HepG2 (cell line): ENCODE measurements around the gene MVP. TPM values are rescaled to one million over a fixed set of nuclear protein-coding genes. Genes with fewer than 3 reads are reported as not detected.

ENCODE experiments used
- CBX5 ChIP-seq: sonication (generic); formaldehyde crosslinking; IDR thresholded peaks from 2 replicates; pipeline ENCODE4 v1.4.0; 2020; ENCODE audit warnings: missing genetic modification reagents, borderline replicate concordance
- HNRNPH1 ChIP-seq: fragments of 200-400 bp; formaldehyde crosslinking; optimal IDR thresholded peaks from 2 replicates; pipeline ENCODE3; 2017; ENCODE audit warnings: mild to moderate bottlenecking, low read depth, low read length
- MAF1 ChIP-seq: sonication (generic); formaldehyde crosslinking; IDR thresholded peaks from 2 replicates; pipeline ENCODE4 v1.5.0; 2020; ENCODE audit warnings: missing genetic modification reagents, borderline replicate concordance
- NFKB2 ChIP-seq: sonication (generic); formaldehyde crosslinking; IDR thresholded peaks from 2 replicates; pipeline ENCODE4 v1.4.0; 2020; ENCODE audit warnings: missing genetic modification reagents, borderline replicate concordance
- NR1H2 ChIP-seq: sonication (generic); formaldehyde crosslinking; IDR thresholded peaks from 2 replicates; pipeline ENCODE4 v1.8.1; 2022; ENCODE audit warnings: low read depth, missing genetic modification reagents, borderline replicate concordance
- RBFOX2 ChIP-seq: fragments of 200-400 bp; formaldehyde crosslinking; IDR thresholded peaks from 2 replicates; pipeline ENCODE4 v1.6.1; 2017; ENCODE audit warnings: low read depth, mild to moderate bottlenecking, low read length
- RFX3 ChIP-seq: IDR thresholded peaks from 2 replicates; pipeline ENCODE4 v1.6.1; 2016; ENCODE audit warnings: missing biosample characterization, missing genetic modification reagents
- SOX13 ChIP-seq, 3 experiments: fragments of 450-650 bp in 1 of 3; sonication (generic) in 1 of 3; formaldehyde crosslinking in 1 of 3; IDR thresholded peaks in 2 of 3; conservative IDR thresholded peaks in 1 of 3; 2 replicates each; pipeline versions ENCODE4 v1.5.0 to v1.6.1; 2016 to 2020; ENCODE audit warnings: antibody characterized with exemption in 1 of 3, mild to moderate bottlenecking in 1 of 3, missing compliant biosample characterization in 1 of 3, missing genetic modification reagents in 1 of 3, moderate library complexity in 1 of 3
- ZNF121 ChIP-seq: sonication (generic); formaldehyde crosslinking; IDR thresholded peaks from 2 replicates; pipeline ENCODE4 v1.5.0; 2020; ENCODE audit warnings: mild to moderate bottlenecking, missing genetic modification reagents
- ZNF577 ChIP-seq: sonication (generic); formaldehyde crosslinking; IDR thresholded peaks from 2 replicates; pipeline ENCODE4 v1.4.0; 2020; ENCODE audit warnings: mild to moderate bottlenecking, low read depth, missing genetic modification reagents, borderline replicate concordance
- ZNF670 ChIP-seq: sonication (generic); formaldehyde crosslinking; IDR thresholded peaks from 2 replicates; pipeline ENCODE4 v1.8.0; 2022; ENCODE audit warnings: mild to moderate bottlenecking, missing genetic modification reagents, borderline replicate concordance
- polyA plus RNA-seq, 8 experiments: library from polyadenylated mRNA; depleted of rRNA in 3 of 8; stranded (reverse) in 7 of 8; unstranded in 1 of 8; fragments of >200 nt; fragmentation: Illumina TruSeq in 4 of 8; extraction: Trizol in 4 of 8; gene quantifications; 2 replicates each; pipeline versions ENCODE4 v1.2.1 to v1.2.3, GENCODE V29; 2011 to 2016; ENCODE audit warnings: low read depth in 4 of 8, missing spikeins in 1 of 8, mixed read lengths in 1 of 8; ENCODE audit not compliant: insufficient read depth in 1 of 8
- total RNA-seq, 5 experiments: library from RNA; depleted of rRNA; stranded (reverse); fragments of >200 nt; fragmentation: Illumina TruSeq; extraction: Trizol; gene quantifications; 2 replicates each; pipeline ENCODE4 v1.2.3, GENCODE V29; 2016; ENCODE audit warnings: low read depth in 1 of 5
- TF ChIP-seq, protein P1 (sequence below): sonication (generic); formaldehyde crosslinking; IDR thresholded peaks from 2 replicates; pipeline ENCODE4 v1.4.0; 2020; ENCODE audit warnings: low read depth, mild to moderate bottlenecking, missing genetic modification reagents
- TF ChIP-seq, protein P2 (sequence below): sonication (generic); formaldehyde crosslinking; IDR thresholded peaks from 2 replicates; pipeline ENCODE4 v1.4.0; 2020; ENCODE audit warnings: missing genetic modification reagents
- TF ChIP-seq, protein P3 (sequence below): sonication (generic); formaldehyde crosslinking; IDR thresholded peaks from 2 replicates; pipeline ENCODE4 v1.4.0; 2020; ENCODE audit warnings: missing genetic modification reagents, borderline replicate concordance

The MVP gene
- total and polyA plus RNA-seq, 2 of the 13 experiments (the other 11 are each of a cell fraction or from before 2014, with no cell fraction given) = 22.9 to 43.5 TPM

DNA sequence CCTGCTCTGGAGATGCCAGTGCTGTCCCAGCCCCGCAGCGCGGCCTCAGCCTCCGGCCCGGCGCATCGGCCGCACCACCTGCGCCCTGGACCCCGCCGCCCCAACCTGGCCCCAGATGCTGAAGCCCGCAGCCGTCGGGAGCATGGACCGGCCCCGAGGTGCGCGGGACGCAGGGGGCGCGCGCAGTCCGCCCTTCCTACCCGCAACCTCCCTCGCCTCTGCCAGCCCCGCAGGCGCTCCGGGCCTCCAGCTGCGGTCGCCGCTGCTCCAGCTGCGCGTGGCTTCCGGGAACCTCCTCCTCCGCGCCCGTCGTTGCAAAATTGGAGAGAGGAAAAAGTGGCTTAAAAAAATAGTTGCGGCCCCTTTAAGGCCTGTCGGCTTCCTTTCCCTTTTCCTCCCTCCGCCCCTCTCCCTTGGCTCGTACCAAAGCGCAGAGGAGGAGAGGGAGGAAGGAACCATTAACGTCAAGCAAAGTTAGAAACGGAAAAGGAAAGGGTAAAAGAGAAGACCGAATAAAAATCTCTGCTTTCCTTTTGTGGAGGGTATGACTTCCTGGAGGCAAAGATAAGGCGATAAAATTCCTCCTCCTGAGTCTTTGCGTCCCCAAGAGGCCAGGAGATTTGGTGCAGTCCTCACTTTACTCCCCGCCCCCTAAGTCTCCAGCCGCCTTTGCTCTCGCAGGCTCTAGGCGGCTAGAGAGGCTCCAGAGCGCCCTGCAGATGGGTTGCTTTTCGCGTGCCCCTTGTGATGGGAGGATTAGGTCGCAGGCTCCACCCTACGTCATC lies 42.8 kb downstream of the MVP start, which contains the start of gene CDIPT (continued):
- TF ChIP-seq, protein P1, sequence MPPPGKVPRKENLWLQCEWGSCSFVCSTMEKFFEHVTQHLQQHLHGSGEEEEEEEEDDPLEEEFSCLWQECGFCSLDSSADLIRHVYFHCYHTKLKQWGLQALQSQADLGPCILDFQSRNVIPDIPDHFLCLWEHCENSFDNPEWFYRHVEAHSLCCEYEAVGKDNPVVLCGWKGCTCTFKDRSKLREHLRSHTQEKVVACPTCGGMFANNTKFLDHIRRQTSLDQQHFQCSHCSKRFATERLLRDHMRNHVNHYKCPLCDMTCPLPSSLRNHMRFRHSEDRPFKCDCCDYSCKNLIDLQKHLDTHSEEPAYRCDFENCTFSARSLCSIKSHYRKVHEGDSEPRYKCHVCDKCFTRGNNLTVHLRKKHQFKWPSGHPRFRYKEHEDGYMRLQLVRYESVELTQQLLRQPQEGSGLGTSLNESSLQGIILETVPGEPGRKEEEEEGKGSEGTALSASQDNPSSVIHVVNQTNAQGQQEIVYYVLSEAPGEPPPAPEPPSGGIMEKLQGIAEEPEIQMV = peak; percentile 15; the same call in 1 of the 2 replicates
- TF ChIP-seq, protein P2, sequence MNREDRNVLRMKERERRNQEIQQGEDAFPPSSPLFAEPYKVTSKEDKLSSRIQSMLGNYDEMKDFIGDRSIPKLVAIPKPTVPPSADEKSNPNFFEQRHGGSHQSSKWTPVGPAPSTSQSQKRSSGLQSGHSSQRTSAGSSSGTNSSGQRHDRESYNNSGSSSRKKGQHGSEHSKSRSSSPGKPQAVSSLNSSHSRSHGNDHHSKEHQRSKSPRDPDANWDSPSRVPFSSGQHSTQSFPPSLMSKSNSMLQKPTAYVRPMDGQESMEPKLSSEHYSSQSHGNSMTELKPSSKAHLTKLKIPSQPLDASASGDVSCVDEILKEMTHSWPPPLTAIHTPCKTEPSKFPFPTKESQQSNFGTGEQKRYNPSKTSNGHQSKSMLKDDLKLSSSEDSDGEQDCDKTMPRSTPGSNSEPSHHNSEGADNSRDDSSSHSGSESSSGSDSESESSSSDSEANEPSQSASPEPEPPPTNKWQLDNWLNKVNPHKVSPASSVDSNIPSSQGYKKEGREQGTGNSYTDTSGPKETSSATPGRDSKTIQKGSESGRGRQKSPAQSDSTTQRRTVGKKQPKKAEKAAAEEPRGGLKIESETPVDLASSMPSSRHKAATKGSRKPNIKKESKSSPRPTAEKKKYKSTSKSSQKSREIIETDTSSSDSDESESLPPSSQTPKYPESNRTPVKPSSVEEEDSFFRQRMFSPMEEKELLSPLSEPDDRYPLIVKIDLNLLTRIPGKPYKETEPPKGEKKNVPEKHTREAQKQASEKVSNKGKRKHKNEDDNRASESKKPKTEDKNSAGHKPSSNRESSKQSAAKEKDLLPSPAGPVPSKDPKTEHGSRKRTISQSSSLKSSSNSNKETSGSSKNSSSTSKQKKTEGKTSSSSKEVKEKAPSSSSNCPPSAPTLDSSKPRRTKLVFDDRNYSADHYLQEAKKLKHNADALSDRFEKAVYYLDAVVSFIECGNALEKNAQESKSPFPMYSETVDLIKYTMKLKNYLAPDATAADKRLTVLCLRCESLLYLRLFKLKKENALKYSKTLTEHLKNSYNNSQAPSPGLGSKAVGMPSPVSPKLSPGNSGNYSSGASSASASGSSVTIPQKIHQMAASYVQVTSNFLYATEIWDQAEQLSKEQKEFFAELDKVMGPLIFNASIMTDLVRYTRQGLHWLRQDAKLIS (CRISPR knock-in tag) = 0 out of 2 replicates have a peak, but pooled peaks have one; percentile 48
- TF ChIP-seq NR1H2 (CRISPR knock-in tag) = no peak
- 0 out of 2 replicates have a peak, but pooled peaks have one; percentile 45 for TF ChIP-seq ZNF121
- peak; percentile 20; the same call in 1 of the 2 replicates for TF ChIP-seq RFX3 (CRISPR knock-in tag)
- no peak; the same call in none of the 2 replicates for TF ChIP-seq NFKB2 (CRISPR knock-in tag)
- peak; percentile 98 for TF ChIP-seq CBX5 (CRISPR knock-in tag)
- no peak for TF ChIP-seq MAF1
- peak; percentile 89 for TF ChIP-seq RBFOX2
- no peak for TF ChIP-seq HNRNPH1
- TF ChIP-seq ZNF670 = peak; percentile 90; the same call in 1 of the 2 replicates
- TF ChIP-seq, protein P3, sequence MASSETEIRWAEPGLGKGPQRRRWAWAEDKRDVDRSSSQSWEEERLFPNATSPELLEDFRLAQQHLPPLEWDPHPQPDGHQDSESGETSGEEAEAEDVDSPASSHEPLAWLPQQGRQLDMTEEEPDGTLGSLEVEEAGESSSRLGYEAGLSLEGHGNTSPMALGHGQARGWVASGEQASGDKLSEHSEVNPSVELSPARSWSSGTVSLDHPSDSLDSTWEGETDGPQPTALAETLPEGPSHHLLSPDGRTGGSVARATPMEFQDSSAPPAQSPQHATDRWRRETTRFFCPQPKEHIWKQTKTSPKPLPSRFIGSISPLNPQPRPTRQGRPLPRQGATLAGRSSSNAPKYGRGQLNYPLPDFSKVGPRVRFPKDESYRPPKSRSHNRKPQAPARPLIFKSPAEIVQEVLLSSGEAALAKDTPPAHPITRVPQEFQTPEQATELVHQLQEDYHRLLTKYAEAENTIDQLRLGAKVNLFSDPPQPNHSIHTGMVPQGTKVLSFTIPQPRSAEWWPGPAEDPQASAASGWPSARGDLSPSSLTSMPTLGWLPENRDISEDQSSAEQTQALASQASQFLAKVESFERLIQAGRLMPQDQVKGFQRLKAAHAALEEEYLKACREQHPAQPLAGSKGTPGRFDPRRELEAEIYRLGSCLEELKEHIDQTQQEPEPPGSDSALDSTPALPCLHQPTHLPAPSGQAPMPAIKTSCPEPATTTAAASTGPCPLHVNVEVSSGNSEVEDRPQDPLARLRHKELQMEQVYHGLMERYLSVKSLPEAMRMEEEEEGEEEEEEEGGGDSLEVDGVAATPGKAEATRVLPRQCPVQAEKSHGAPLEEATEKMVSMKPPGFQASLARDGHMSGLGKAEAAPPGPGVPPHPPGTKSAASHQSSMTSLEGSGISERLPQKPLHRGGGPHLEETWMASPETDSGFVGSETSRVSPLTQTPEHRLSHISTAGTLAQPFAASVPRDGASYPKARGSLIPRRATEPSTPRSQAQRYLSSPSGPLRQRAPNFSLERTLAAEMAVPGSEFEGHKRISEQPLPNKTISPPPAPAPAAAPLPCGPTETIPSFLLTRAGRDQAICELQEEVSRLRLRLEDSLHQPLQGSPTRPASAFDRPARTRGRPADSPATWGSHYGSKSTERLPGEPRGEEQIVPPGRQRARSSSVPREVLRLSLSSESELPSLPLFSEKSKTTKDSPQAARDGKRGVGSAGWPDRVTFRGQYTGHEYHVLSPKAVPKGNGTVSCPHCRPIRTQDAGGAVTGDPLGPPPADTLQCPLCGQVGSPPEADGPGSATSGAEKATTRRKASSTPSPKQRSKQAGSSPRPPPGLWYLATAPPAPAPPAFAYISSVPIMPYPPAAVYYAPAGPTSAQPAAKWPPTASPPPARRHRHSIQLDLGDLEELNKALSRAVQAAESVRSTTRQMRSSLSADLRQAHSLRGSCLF = no peak
- TF ChIP-seq SOX13 (IDR thresholded peaks at IDR 0.05) = no peak
- TF ChIP-seq SOX13 (CRISPR knock-in tag; conservative IDR thresholded peaks at IDR 0.05 in 1 of 2, IDR thresholded peaks at IDR 0.05 in 1 of 2) = peak in 1 of 2 experiments; percentile 63; a peak in 2 of 4 replicates
- no peak for TF ChIP-seq ZNF577 (CRISPR knock-in tag)
